ENCODE measurements around the gene TULP4.

The TULP4 gene

DNA sequence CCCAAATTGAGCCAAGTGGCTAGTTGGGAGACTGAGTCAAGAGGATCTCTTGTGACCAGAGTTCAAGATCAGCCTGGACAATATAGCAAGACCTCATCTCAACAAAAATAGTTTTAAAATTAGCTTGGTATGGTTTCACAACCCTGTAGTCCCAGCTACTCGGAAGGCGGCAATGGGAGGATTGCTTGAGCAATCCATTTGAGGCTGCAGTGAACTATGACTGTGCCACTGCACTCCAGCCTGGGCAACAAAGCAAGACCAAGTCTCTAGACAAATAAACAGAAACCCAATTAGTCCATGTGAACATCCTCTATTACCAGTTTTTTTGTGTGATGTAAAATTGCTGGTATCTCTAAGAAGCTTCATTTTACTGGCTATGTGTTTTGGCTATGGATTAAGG, 106.2 kb downstream of the TULP4 start:
- no peak for DNase-seq (ENCODE audit: low read depth)

GRCh38 chr6:158419339-158419909, 107.2 kb downstream of the TULP4 start:
- no peak for DNase-seq (ENCODE audit: low read depth)

DNA sequence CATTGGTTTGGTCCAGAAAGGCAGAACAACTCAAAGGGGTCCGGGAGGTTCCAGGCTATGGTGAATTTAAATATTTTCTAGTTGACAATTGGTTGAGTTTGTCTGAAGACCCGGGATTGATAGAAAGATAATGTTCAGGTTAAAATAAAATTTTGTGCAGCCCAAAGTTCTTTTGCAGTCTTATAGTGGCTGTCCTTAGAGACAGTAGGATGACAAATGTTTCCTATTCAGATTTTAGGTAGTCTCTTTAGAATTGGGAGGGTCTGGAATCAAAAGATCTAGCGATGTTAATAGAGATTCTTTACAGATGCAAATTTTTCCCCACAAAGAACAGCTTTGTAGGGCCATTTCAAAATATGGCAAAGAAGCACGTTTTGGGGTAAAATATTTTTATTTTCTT, 109.1 kb downstream of the TULP4 start:
- no peak for DNase-seq (ENCODE audit: low read depth)

DNA sequence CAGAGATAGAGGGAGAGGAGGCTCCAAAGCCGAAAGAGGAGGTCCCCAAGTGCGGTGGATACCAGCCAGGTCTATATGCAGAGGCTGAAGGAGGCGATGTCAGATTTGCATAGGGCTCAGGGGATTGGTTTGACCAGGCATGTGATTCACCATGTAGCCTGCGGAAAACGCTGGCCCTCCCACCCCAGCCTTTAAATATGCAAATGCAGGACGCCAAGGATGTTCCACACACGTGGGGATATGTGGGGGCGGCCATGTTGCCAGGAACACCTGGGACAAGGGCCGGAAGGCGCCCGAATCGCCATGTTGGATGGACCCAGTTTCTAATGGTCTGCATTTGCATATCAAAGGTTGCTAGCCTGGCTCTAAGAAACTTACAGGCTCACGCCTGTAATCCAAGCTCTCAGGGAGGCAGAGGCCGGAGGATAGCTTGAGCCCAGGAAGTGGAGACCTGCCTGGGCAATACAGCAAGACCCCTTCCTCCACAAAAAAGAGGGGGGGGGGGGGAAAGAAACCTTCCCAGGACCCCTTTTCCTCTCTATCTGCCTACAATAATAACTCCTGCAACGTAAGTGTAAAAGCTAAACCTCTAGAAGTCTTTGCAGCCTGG, 110.5 kb downstream of the TULP4 start:
- no peak for DNase-seq (ENCODE audit: low read depth)

DNA sequence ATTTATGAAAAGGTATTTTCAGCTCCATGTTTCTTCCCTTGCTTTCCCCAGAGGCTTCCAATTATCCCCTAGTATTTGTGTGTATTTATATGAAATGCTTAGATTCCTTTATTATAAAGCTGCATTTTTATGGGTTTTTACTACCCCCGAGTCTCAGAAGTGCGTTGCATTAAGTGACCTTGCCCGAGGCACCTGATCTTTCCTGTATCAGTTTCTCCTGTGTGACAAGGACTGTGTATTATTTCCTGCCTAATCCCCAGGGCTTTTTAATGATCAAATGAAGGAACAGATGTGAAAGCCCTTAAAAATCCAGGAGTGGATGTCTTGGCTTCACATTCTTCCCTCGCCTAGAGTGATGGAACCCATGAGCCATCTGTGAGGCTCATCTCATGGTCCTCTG, 118.8 kb downstream of the TULP4 start:
- no peak for DNase-seq (ENCODE audit: low read depth)

DNA sequence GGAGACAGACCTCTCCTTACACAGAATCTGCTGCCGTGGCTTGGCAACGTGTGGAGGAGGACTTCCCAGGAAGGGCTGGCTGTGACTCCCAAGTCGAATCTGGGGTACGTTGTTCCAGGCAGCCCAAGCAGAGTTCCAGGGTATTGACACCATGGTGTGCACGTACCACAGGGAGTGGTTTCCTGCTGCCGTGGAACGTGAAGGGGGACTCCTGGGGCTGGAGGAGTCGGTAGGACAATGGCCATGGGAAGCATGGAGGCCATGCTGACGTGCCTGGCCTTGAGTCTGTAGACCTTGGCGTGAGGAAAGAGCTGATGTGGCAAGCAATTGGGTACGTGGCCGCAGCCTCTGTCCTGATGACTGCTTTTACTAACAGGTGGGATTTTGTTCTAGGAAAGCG, 119.3 kb downstream of the TULP4 start:
- DNase-seq (ENCODE audit: low read depth): no peak

GRCh38 chr6:158437571-158437970, 125.3 kb downstream of the TULP4 start:
- no peak for DNase-seq (ENCODE audit: low read depth)

- DNase-seq (ENCODE audit: low read depth): no peak
These were observed 126.0 kb downstream of the TULP4 start for GRCh38 chr6:158438226-158438625.

DNA sequence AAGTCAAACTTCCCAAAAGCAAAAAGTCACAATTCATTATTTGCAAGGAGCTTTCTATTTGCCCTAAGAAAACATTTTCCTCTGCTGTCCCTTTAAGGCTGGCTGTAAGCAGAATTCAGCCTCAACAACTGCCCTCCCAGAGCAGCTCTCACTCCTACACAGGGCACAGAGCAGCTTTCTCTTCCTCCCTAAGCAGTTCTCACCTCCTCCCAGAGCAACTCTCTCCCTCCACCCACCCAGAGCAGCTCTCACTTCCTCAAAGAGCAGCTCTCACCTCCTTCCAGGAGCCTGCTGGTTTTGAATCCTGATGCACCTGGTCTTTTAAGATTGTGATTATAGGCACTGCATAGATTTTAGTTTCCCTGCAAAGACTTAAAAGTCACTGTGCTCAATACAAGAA, 127.0 kb downstream of the TULP4 start:
- DNase-seq (ENCODE audit: low read depth): no peak

GRCh38 chr6:158441716-158442215, 129.5 kb downstream of the TULP4 start:
- DNase-seq (ENCODE audit: low read depth): no peak

DNA sequence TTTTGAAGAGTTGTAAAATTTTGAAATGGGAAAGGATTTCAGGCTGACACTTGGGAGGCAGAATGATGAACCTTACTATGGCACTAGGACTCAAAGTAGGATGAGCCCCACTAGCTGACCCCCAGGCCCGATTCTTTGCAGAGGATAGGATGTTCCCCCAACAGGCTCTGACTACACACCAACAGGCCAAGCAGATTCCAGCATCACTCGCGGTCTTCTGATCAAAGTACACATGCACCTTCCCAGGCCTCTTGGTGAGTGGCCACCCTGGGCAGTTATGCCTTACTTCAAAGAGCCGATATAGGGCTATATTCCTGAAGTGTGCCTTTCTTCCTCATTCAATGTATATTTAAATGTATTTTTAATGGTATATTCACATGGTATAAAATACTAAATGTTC, 130.0 kb downstream of the TULP4 start:
- no peak for DNase-seq (ENCODE audit: low read depth)

GRCh38 chr6:158445426-158446085, 133.3 kb downstream of the TULP4 start:
- no peak for DNase-seq (ENCODE audit: low read depth)

GRCh38 chr6:158448856-158449255, 136.6 kb downstream of the TULP4 start:
- DNase-seq (ENCODE audit: low read depth): no peak

GRCh38 chr6:158452191-158452590, 139.9 kb downstream of the TULP4 start:
- DNase-seq (ENCODE audit: low read depth): no peak

GRCh38 chr6:158457131-158457530, 144.9 kb downstream of the TULP4 start:
- DNase-seq (ENCODE audit: low read depth): no peak

DNA sequence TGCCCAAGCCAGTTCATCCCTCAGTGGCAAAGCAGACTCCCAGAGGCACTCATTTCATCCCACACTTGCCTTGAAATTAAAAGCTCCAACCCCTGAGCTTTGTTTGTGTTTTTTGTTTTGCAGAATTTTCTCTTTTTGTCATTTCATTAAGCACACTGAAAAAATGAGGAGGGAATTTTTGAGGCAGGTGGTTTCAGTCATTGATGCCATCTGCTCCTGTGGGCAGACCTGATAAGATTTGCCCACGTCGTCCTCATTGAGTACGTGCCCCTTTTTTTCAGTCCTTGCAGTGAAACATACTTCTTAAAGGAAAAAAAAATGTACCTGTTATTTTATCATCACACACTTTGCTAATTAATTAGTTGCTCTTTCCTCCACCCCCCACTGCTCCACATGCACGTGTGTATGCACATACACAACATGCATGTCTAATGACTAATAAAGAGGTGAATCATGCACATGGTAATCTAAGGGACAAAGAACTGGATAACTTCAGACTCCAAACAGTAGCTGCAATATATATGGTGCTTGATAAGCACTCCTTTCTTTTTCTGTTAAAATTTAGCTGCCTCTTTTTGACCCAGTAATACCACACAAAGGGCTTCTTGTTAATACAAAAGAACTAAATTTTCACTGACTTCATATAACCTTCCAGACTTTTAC, 145.5 kb downstream of the TULP4 start:
- DNase-seq (ENCODE audit: low read depth): no peak

DNA sequence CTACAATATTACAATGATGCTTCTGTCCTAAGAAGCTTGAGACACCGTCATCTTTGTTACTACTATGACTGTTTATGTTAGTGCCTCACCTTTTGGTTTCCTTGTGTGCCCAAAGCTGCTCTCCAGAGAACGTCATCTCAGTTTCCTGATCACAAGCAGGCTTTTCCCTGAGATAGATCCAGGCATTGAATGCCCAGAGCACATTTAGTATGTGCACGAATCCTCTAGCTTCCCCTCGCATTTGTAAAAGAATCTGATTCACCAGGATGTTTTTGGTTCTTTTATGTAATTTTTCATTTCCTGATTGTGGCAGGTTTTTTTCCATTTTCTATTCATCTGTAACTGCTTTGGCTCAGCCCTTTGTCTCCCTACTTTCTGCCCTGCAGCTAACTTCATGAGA, 147.5 kb downstream of the TULP4 start:
- DNase-seq (ENCODE audit: low read depth): no peak

GRCh38 chr6:158460602-158461169, 148.4 kb downstream of the TULP4 start:
- no peak for DNase-seq (ENCODE audit: low read depth)

GRCh38 chr6:158461954-158462353, 149.7 kb downstream of the TULP4 start:
- DNase-seq (ENCODE audit: low read depth): no peak

DNA sequence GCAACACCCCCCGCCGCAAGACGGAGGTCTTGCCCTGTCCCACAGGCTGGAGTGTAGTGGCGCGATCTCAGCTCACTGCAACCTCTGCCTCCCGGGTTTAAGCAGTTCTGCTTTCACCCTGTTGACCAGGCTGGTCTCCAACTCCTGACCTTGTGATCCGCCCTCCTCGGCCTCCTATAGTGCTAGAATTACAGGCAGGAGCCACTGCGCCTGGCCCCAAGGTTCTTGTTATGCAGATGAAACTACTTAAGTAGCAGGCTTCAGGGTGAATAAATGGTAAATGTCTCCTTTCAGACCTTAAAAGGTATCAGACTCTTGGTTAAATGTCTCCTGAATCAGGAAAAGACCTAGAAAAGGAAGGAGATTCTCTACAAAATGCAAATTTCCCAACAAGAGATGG, 152.2 kb downstream of the TULP4 start:
- no peak for DNase-seq (ENCODE audit: low read depth)

DNA sequence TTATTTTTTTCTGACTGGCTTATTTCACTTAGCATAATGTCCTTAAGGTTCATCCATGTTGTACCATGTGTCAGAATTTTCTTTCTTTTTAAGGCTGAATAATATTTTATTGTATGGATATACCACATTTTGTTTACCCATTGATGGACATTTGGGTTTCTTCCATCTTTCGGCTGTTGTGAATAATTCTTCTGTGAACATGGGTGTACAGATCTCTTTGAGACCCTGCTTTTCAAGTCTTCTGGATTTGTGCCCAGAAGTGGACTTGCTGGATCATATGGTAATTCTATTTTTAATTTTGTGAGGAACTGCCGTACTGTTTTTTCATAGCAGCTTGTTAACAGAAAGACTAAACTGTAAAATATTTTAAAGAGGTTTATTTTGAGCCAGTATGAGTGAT, 153.0 kb downstream of the TULP4 start:
- no peak for DNase-seq (ENCODE audit: low read depth)

DNA sequence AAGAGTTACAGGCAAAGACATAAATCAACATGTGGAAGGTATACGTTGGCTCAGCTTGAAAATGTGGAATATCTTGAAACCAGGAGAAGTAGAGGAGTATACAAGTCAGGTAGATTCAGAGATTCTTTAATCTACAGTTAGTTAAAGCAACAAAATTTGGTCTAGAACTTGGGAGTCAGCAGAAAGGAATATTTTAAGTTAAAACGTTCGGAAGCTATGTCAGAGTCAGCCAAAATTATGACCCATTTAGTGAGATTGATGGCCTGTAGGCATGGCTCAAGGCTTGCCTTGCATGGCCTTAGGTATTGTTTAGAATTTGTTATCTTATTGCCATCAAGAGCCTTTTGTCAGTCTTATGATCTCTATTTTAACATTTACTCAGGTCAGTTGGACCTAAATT, 153.5 kb downstream of the TULP4 start:
- no peak for DNase-seq (ENCODE audit: low read depth)

DNA sequence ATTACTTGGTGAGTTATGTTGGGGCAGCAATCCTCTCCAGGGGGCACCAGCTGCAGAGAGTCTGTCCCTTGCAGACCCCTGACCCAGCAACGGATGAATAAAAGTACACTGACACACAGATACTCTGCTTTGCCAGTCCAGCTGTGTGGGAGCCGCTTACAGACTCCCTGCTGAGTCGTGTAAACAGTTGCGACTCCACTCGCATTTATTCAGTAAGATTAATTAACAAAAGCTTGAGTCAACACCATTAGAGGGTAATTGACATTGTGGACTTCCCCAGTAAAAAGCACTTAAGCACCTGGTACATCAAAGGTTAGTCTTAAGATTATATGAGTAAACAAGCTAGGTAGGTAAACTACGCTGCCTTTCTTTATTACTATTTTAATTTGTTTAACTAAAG, 155.7 kb downstream of the TULP4 start:
- no peak for DNase-seq (ENCODE audit: low read depth)

Data from stimulated activated CD8-positive, alpha-beta memory T cell treated with anti-CD3 and anti-CD28 coated beads, Interleukin-4, amount 100 ng/mL, for 24 hours (primary cell).